Natural killer cell (primary cell): ENCODE data around the gene OR6C1. TPM values are rescaled to one million over a fixed set of nuclear protein-coding genes. Genes with fewer than 3 reads are reported as not detected.

Source experiments
- ATAC-seq, 3 donors: fragments of 150-1000 bp in 2 of 3; fragments of 200-7000 bp in 1 of 3; cut with Tn5 transposase; 1 replicate in 1 of 3; 2 replicates in 2 of 3; pipeline ENCODE4 v1.10.0; 2021; ENCODE audit warnings: mild to moderate bottlenecking in 2 of 3, moderate library complexity in 2 of 3
- DNase-seq, 2 donors: peaks; one replicate each; pipeline versions ENCODE4 v3.0.0 to v3.0.0-alpha.2; 2013 to 2021; ENCODE audit warnings: mixed read lengths in 1 of 2
- H3K27ac ChIP-seq: one replicate; pipeline ENCODE4 v1.5.1; 2013; ENCODE audit warnings: mild to moderate bottlenecking, low read length
- H3K27me3 ChIP-seq: one replicate; pipeline ENCODE4 v1.6.1; 2013; ENCODE audit warnings: low read length; ENCODE audit not compliant: control insufficient read depth, insufficient read depth
- H3K36me3 ChIP-seq: one replicate; pipeline ENCODE4 v1.6.1; 2013; ENCODE audit warnings: low read length; ENCODE audit not compliant: control insufficient read depth, insufficient read depth
- H3K4me1 ChIP-seq: one replicate; pipeline ENCODE4 v1.6.1; 2013; ENCODE audit warnings: low read length; ENCODE audit not compliant: control insufficient read depth, insufficient read depth
- H3K4me3 ChIP-seq: one replicate; pipeline ENCODE4 v1.5.1; 2013; ENCODE audit warnings: low read length
- H3K9me3 ChIP-seq: one replicate; pipeline ENCODE4 v1.6.1; 2013; ENCODE audit warnings: low read length; ENCODE audit not compliant: control insufficient read depth, insufficient read depth
- H3K27ac Mint-ChIP-seq, 2 donors: one replicate each; pipeline ENCODE4 v1.8.0; 2022; ENCODE audit warnings: mild to moderate bottlenecking in 2 of 2, mixed read lengths in 2 of 2, moderate library complexity in 1 of 2
- H3K27me3 Mint-ChIP-seq, 2 donors: one replicate each; pipeline ENCODE4 v1.8.0; 2022; ENCODE audit warnings: low read depth in 2 of 2, mixed read lengths in 2 of 2
- H3K36me3 Mint-ChIP-seq: one replicate; pipeline ENCODE4 v1.8.0; 2022; ENCODE audit warnings: mixed read lengths
- H3K4me1 Mint-ChIP-seq, 2 donors: one replicate each; pipeline ENCODE4 v1.8.0; 2022; ENCODE audit warnings: mixed read lengths in 2 of 2
- H3K4me3 Mint-ChIP-seq: one replicate; pipeline ENCODE4 v1.8.0; 2022; ENCODE audit warnings: mild to moderate bottlenecking, moderate library complexity, mixed read lengths
- H3K9me3 Mint-ChIP-seq, 2 donors: one replicate each; pipeline ENCODE4 v1.8.0; 2022; ENCODE audit warnings: mixed read lengths in 2 of 2
- CTCF ChIP-seq: fragments of 200-600 bp; IDR thresholded peaks from one replicate; pipeline ENCODE4 v1.8.0; 2022; ENCODE audit warnings: antibody characterized with exemption
- WGBS: methylation state at CpG from one replicate; pipeline ENCODE4 v1.1.7; 2013; ENCODE audit warnings: missing lambda C conversion rate; ENCODE audit not compliant: insufficient coverage; 5-methylcytosine and 5-hydroxymethylcytosine counted together
- intact Hi-C: fragments of 100-400 bp; cut with micrococcal nuclease; formaldehyde crosslinking; loops from one replicate; pipeline ENCODE4 v1.14.2; 2022
- total RNA-seq, 4 donors: library from RNA; stranded (reverse); fragments of 120-200 nt in 1 of 4; gene quantifications; one replicate each; pipeline versions ENCODE4 v1.2.3 to v1.2.4, GENCODE V29; 2013 to 2022

OR6C1 gene
- total RNA-seq, 3 donors from 2014 or later (not counting 1 experiment from before 2014, with no cell fraction given) = not detected

GRCh38 chr12:55362675-55363074 is 48.5 kb downstream of the OR6C1 start, which contains the start of gene OR6C75:
TSS of gene OR6C75 (plus strand) at chr12:55362975. CDS start at chr12:55365111, 2,136 bp downstream.
- Mint-ChIP-seq H3K27me3 (peaks cover 13 to 18% of the 10 kb centered on the region in 2 donors), H3K4me3 (no peak within 1 kb of the TSS), H3K4me1 (no peaks in the 10 kb centered on the region), H3K9me3 (no peaks in the 10 kb centered on the region), H3K27ac (no peak within 1 kb of the TSS), H3K36me3 (no peaks in the 10 kb centered on the region)
- Histone ChIP-seq H3K4me1 (no peaks in the 10 kb centered on the region), H3K27ac (no peak within 1 kb of the TSS), H3K9me3 (no peaks in the 10 kb centered on the region), H3K27me3 (peaks cover 4% of the 10 kb centered on the region), H3K36me3 (no peaks in the 10 kb centered on the region), H3K4me3 (no peak within 1 kb of the TSS)
- TF ChIP-seq CTCF = no peak
- DNase-seq = no peak
- intact Hi-C loops = no loop called here
- 100% methylated on average over 2 of the region's 4 CpGs for WGBS
- ATAC-seq = no peak

GRCh38 chr12:55365086-55365485 is 50.9 kb downstream of the OR6C1 start:
- H3K27me3 Mint-ChIP-seq = peaks cover 13 to 17% of the 10 kb centered on the region in 2 donors
- ATAC-seq = no peak
- no peak overlapping the region for H3K4me3 ChIP-seq
- H3K36me3 Mint-ChIP-seq = no peaks in the 10 kb centered on the region
- peaks cover 4% of the 10 kb centered on the region for H3K27me3 ChIP-seq
- WGBS = 87% methylated on average over 3 of the region's 3 CpGs
- intact Hi-C loops = no loop called here
- no peak for TF ChIP-seq CTCF
- no peaks in the 10 kb centered on the region for H3K9me3 ChIP-seq
- no peaks in the 10 kb centered on the region for H3K4me1 ChIP-seq
- no peaks in the 10 kb centered on the region for H3K9me3 Mint-ChIP-seq
- no peak overlapping the region for H3K4me3 Mint-ChIP-seq
- no peaks in the 10 kb centered on the region for H3K4me1 Mint-ChIP-seq
- no peak overlapping the region for H3K27ac ChIP-seq
- no peaks in the 10 kb centered on the region for H3K36me3 ChIP-seq
- no peak for DNase-seq
- H3K27ac Mint-ChIP-seq = no peak overlapping the region

Other genes with a start within 250 kb of the OR6C1 start
- gene OR9K2, start 187.9 kb upstream of the OR6C1 start, total RNA-seq = not detected
- not detected for gene OR10A7, start 93.3 kb upstream of the OR6C1 start, total RNA-seq
- gene OR6C74, start 69.7 kb upstream of the OR6C1 start, total RNA-seq = not detected
- gene OR6C6, start 17.8 kb upstream of the OR6C1 start, total RNA-seq = not detected
- gene OR6C3, start 16.4 kb downstream of the OR6C1 start, total RNA-seq = not detected
- not detected for gene OR6C75, start 48.6 kb downstream of the OR6C1 start, total RNA-seq
- gene OR6C65, start 86.2 kb downstream of the OR6C1 start, total RNA-seq = not detected
- gene OR6C76, start 111.9 kb downstream of the OR6C1 start, total RNA-seq = not detected
- gene OR6C2, start 129.7 kb downstream of the OR6C1 start, total RNA-seq = not detected
- not detected for gene OR6C70, start 155.8 kb downstream of the OR6C1 start, total RNA-seq
- gene OR6C68, start 178.0 kb downstream of the OR6C1 start, total RNA-seq = not detected
- not detected for gene OR6C4, start 235.3 kb downstream of the OR6C1 start, total RNA-seq